GM18907 (cell line): Measurements from ENCODE around the gene PBXIP1.
"Not testable (repeated sequence)": the region's sequence is repeated elsewhere in the genome, so short reads cannot be mapped to it uniquely, and the experiment has no call there.

Source experiments
- ATAC-seq: cut with Tn5 transposase; IDR thresholded peaks from one replicate; pipeline ENCODE4 v1.9.1; 2021; ENCODE audit warnings: mild to moderate bottlenecking, moderate library complexity; ENCODE audit not compliant: unreplicated experiment

PBXIP1 gene

DNA sequence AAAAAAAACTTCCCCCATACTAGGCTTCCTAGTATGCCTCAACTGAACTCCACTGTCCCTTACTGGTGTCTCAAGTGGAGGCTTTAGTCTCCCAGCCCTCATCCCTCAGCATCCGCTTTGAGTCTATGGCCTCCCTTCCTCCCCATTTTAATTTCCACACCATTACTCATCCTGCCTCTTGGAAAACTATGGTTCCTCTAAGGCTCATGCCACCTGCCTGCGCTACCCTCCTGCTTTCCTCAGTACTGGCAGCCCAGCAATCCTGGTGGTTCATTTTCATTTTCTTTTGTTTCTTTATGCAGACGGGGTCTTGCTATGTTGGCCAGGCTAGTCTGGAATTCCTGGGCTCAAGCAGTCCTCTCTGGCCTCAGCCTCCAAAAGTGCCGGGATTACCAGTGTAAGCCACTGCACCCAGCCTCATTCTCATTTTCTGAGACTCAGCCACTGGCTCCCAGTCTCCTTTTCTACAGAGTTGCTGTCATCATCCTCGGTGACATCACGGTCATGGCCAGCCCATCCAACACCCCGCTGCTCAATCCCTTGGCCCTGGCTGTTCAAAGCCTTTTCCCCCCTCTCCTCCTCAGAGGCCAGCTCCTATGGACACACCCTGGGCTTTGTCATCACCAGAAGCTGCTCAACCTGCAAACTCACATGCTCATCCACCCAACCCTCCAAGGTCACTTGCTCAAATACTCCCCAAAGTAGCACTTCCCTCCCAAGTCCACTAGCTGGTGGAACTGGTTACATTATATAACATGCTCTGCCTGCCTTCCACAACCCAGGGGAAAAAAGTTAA, 17.1 kb downstream of the PBXIP1 start:
- ATAC-seq, result no peak

GRCh38 chr1:154937988-154938386, 17.9 kb downstream of the PBXIP1 start:
- ATAC-seq, result no peak

GRCh38 chr1:154937085-154937987, 18.6 kb downstream of the PBXIP1 start:
- peak; percentile 66 for ATAC-seq

GRCh38 chr1:154936555-154937084, 19.3 kb downstream of the PBXIP1 start, which contains the start of gene PMVK:
Gene PMVK (minus strand): TSS chr1:154936719. CDS start chr1:154936685, 34 bp downstream.
- ATAC-seq, result peak; percentile 85

- no peak for ATAC-seq
Measured at GRCh38 chr1:154935749-154936554, 19.9 kb downstream of the PBXIP1 start.

- ATAC-seq, result no peak
Measured at GRCh38 chr1:154934358-154934948, 21.4 kb downstream of the PBXIP1 start.

- no peak for ATAC-seq
Measured at GRCh38 chr1:154931940-154932487, 23.9 kb downstream of the PBXIP1 start.

GRCh38 chr1:154926201-154926600, 29.7 kb downstream of the PBXIP1 start:
- ATAC-seq, result no peak

- no peak for ATAC-seq
Measured at GRCh38 chr1:154925335-154926170, 30.3 kb downstream of the PBXIP1 start.

DNA sequence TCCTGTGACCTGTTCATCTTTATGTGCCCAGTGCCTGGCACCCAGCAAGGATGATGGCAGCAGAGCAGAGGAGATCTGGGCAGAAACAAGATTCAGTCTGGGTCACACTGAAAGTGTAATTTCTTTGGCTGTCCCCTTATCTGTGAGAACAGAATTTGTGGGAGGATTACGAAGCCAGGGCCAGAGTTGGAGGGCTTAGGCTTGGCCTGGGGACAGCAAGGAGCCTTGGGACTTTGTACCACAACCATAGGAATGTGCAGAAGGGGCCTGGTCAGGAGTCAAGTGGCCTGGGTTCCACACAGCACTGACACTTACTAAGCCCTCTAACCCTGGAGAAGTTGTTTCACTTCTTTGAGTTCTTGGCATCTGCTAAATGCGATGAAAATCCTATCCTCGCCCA, 32.2 kb downstream of the PBXIP1 start:
- no peak for ATAC-seq

- ATAC-seq, result no peak
Measured at GRCh38 chr1:154913273-154913672, 42.6 kb downstream of the PBXIP1 start.

DNA sequence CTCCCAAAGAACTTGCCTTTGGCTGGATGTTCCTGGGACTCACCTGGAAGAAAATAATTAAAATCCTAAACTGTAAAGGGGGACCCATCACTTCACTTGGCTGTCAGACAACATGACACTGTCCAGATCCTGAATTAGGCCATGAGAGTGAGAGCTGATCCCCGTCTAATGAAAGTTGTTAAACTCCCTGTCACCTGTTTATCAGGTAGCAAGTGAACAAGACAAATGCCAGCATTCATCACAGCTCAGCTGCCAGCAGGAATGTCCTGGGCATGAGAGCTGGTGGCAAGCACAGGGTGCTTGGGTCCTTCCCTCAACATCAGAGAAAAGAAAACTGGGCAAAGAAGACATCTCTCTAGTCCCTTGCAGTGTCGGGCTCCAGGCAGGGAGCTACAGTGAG, 43.1 kb downstream of the PBXIP1 start:
- ATAC-seq, result no peak

- no peak for ATAC-seq
Measured at GRCh38 chr1:154911691-154912550, 44.0 kb downstream of the PBXIP1 start.

DNA sequence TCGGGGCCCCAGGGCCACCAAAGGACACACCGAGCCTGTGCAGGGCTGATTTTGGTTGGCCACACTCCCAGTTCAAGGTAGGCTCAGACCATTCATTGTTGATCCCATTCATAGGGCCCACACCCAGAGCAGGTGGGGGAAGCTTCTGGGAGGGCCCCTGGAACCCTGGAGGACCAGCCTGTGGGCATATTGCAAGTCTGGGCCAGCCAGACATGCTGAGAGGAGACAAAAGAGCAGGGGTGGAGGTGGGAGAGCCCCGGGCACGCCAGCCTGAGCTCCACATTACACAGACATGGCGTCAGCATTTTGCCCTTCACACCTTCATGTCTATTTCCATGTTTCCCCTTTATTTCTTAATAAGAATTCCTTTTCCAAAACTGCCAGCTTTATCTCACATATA, 45.0 kb downstream of the PBXIP1 start:
- ATAC-seq, result no peak

DNA sequence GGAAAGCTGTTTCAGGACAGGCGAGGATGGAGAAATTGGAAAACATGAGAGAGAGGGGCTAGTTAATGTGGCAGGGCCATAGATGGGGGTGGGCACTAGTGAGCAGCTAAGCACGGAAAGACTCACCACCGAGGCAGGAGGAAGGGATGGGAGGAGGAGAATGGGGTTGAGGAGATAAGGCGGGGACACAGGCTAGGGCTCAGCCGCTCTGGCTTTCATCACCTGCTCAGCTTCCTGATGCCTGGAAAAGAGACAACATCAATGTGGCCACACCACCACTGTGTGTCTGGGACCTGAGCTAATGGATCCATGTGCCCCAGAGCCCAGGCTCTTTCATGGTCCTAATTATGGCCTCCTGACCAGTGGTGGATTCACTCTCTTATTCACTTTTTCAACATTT, 47.0 kb downstream of the PBXIP1 start:
- no peak for ATAC-seq

DNA sequence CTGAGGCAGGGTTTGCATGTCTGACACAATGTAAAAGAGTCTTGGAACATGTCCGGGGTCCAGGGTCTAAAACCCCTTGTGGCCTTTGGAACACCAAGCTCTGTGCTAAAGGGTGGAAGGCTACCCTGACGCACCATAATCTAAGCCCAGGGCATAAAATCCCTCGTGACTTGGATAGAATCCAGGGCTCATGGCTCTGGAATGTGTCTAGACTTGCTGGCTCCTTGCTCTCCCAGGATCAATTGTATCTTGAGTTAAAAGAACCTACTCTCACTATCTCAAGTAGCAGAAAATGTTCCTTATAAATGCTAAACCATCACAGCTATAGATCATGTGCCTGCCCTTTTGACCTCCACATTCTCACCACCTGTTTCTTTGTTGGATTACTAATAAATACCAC, 47.8 kb downstream of the PBXIP1 start:
- ATAC-seq, result not testable (repeated sequence)

- ATAC-seq, result no peak
Measured at GRCh38 chr1:154906621-154907081, 49.2 kb downstream of the PBXIP1 start.

DNA sequence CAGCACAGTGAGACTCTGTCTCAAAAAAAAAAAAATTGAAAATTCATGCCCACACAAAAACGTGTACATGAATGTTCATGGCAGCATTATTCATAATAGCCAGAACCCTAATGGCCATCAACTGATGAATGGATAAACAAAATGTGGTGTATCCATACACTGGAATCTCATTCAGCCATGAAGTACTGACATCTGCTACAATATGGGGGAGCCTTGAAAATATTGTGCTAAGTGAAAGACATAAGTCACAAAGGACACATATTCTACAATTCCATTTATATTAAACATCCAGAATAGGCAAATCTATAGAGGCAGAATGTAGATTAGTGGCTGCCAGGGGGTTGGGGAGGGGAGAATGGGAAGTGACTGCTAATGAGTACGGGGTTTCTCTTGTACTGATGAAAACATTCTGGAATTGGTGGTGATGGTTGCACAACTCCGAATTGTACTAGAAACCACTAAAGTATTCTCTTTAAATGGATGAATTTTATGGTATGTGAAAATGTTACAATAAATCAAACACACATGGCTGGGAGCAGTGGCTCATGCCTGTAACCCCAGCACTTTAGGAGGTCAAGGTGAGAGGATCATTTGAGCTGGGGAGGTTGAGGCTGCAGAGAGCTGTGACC, 52.8 kb downstream of the PBXIP1 start:
- ATAC-seq, result no peak
